A549 (cell line): ENCODE data around the gene KCNIP3. TPM values are rescaled to one million over a fixed set of nuclear protein-coding genes. Genes with fewer than 3 reads are reported as not detected.

Experiments used
- ATAC-seq, 2 experiments: fragments of 200-7000 bp in 1 of 2; fragments of >200 bp in 1 of 2; cut with Nextera tagmentation in 1 of 2; cut with Tn5 transposase in 1 of 2; 3 replicates each; pipeline versions ENCODE4 v1.8.0 to v1.9.1; 2018 to 2020; ENCODE audit warnings: mild to moderate bottlenecking in 1 of 2, moderate library complexity in 1 of 2
- CTCF ChIA-PET: fragments of 300-600 bp; sonication (Branson Sonifier 250); formaldehyde crosslinking; extraction: SDS; loops from one replicate; lab custom pipeline; 2021; ENCODE audit warnings: antibody characterized with exemption, inconsistent platforms; lab: Yijun Ruan, JAX
- POLR2A ChIA-PET: fragments of 350-600 bp; formaldehyde crosslinking; extraction: SDS; loops from one replicate; lab custom pipeline; 2021; ENCODE audit warnings: antibody characterized with exemption, inconsistent platforms; lab: Yijun Ruan, JAX
- DNase-seq, 2 experiments: peaks; one replicate each; pipeline versions ENCODE4 v3.0.0 to v3.0.0-alpha.2; 2011 to 2016; ENCODE audit warnings: low read depth in 1 of 2, low spot score in 1 of 2
- FAIRE-seq: peaks from 2 replicates; lab custom pipeline; 2011; peaks lifted over from hg19 to GRCh38; lab: Jason Lieb, UNC
- H3K27ac ChIP-seq, 2 experiments: fragments of >200 bp; sonication (Bioruptor Twin); formaldehyde crosslinking; 3 replicates each; pipeline ENCODE4 v1.5.1; 2016 to 2017
- H3K4me1 ChIP-seq: fragments of >200 bp; sonication (Bioruptor Twin); formaldehyde crosslinking; 3 replicates; pipeline ENCODE4 v1.6.1; 2016
- H3K4me2 ChIP-seq: fragments of >200 bp; sonication (Bioruptor Twin); formaldehyde crosslinking; 3 replicates; pipeline ENCODE4 v1.6.1; 2016
- H3K4me3 ChIP-seq: fragments of >200 bp; sonication (Bioruptor Twin); formaldehyde crosslinking; 3 replicates; pipeline ENCODE4 v1.5.1; 2016
- H3K9me3 ChIP-seq: fragments of >200 bp; sonication (Bioruptor Twin); formaldehyde crosslinking; 3 replicates; pipeline ENCODE4 v1.6.1; 2016
- ATOH8 ChIP-seq: fragments of 250-450 bp; sonication (Bioruptor Pico); IDR thresholded peaks from 2 replicates; pipeline ENCODE4 v1.5.0; 2020; ENCODE audit warnings: low read depth, mild to moderate bottlenecking, moderate library complexity
- E2F6 ChIP-seq: IDR thresholded peaks from 2 replicates; pipeline ENCODE4 v1.6.1; 2012; ENCODE audit warnings: low read depth, borderline replicate concordance
- EHF ChIP-seq: fragments of 250-450 bp; sonication (Bioruptor Pico); IDR thresholded peaks from 2 replicates; pipeline ENCODE4 v1.5.0; 2020; ENCODE audit warnings: mild to moderate bottlenecking
- EHMT2 ChIP-seq: fragments of 200-600 bp; sonication (generic); IDR thresholded peaks from 2 replicates; pipeline ENCODE4 v1.6.1; 2016; ENCODE audit warnings: antibody characterized with exemption, low read depth, mild to moderate bottlenecking, moderate library complexity
- ELK1 ChIP-seq: fragments of 150-350 bp; IDR thresholded peaks from 2 replicates; pipeline ENCODE4 v1.6.1; 2014; ENCODE audit warnings: low read depth, mild to moderate bottlenecking, low read length
- EP300 ChIP-seq, 2 experiments: fragments of >200 bp; sonication (Bioruptor Twin); formaldehyde crosslinking; IDR thresholded peaks; 2 replicates in 1 of 2; 3 replicates in 1 of 2; pipeline ENCODE4 v1.6.1; 2016 to 2017
- ESRRA ChIP-seq: fragments of 150-350 bp; IDR thresholded peaks from 2 replicates; pipeline ENCODE4 v1.6.1; 2014; ENCODE audit warnings: mild to moderate bottlenecking, low read length, borderline replicate concordance
- HDAC2 ChIP-seq: fragments of 200-600 bp; sonication (generic); IDR thresholded peaks from 2 replicates; pipeline ENCODE4 v1.6.1; 2016
- HES2 ChIP-seq: fragments of >200 bp; sonication (Bioruptor Twin); formaldehyde crosslinking; IDR thresholded peaks from 2 replicates; pipeline ENCODE4 v1.6.1; 2016
- HMGXB4 ChIP-seq: fragments of 250-450 bp; sonication (Bioruptor Pico); IDR thresholded peaks from 2 replicates; pipeline ENCODE4 v1.5.0; 2021; ENCODE audit warnings: mild to moderate bottlenecking, moderate library complexity, borderline replicate concordance
- HOXB13 ChIP-seq: fragments of 250-450 bp; sonication (Bioruptor Pico); IDR thresholded peaks from 2 replicates; pipeline ENCODE4 v1.5.0; 2020; ENCODE audit warnings: low read depth, mild to moderate bottlenecking, moderate library complexity
- HOXB5 ChIP-seq: fragments of 250-450 bp; sonication (Bioruptor Pico); IDR thresholded peaks from 2 replicates; pipeline ENCODE4 v1.5.0; 2020; ENCODE audit warnings: mild to moderate bottlenecking, moderate library complexity
- JUN ChIP-seq, 2 experiments: fragments of >200 bp; sonication (Bioruptor Twin); formaldehyde crosslinking; IDR thresholded peaks; 2 replicates in 1 of 2; 3 replicates in 1 of 2; pipeline ENCODE4 v1.6.1; 2016 to 2017
- JUNB ChIP-seq: fragments of >200 bp; sonication (Bioruptor Twin); formaldehyde crosslinking; IDR thresholded peaks from 2 replicates; pipeline ENCODE4 v1.6.1; 2016
- KDM5A ChIP-seq: fragments of 200-600 bp; sonication (generic); IDR thresholded peaks from 2 replicates; pipeline ENCODE4 v1.6.1; 2016; ENCODE audit warnings: antibody characterized with exemption, mild to moderate bottlenecking
- MAFK ChIP-seq: fragments of 450-650 bp; IDR thresholded peaks from 2 replicates; pipeline ENCODE4 v1.6.1; 2014; ENCODE audit not compliant: partially characterized antibody
- MAX ChIP-seq: IDR thresholded peaks from 2 replicates; pipeline ENCODE4 v1.6.1; 2012
- NPAS2 ChIP-seq: fragments of 250-450 bp; sonication (Bioruptor Pico); IDR thresholded peaks from 2 replicates; pipeline ENCODE4 v1.8.0; 2022; ENCODE audit warnings: mild to moderate bottlenecking, moderate library complexity, borderline replicate concordance
- NR3C1 ChIP-seq: fragments of >200 bp; sonication (Bioruptor Twin); formaldehyde crosslinking; IDR thresholded peaks from 3 replicates; pipeline ENCODE4 v1.6.1; 2017
- RCOR1 ChIP-seq: fragments of 150-350 bp; IDR thresholded peaks from 2 replicates; pipeline ENCODE4 v1.6.1; 2014; ENCODE audit warnings: antibody characterized with exemption, low read length, low read depth
- RFX5 ChIP-seq: fragments of 450-650 bp; IDR thresholded peaks from 2 replicates; pipeline ENCODE4 v1.7.1; 2014; ENCODE audit warnings: antibody characterized with exemption, mild to moderate bottlenecking, moderate library complexity
- TFCP2L1 ChIP-seq: fragments of 250-450 bp; sonication (Bioruptor Pico); IDR thresholded peaks from 2 replicates; pipeline ENCODE4 v1.5.0; 2021; ENCODE audit warnings: mild to moderate bottlenecking
- TP53 ChIP-seq: fragments of 250-450 bp; sonication (Bioruptor Pico); IDR thresholded peaks from 2 replicates; pipeline ENCODE4 v1.5.0; 2021; ENCODE audit warnings: mild to moderate bottlenecking, moderate library complexity
- USF2 ChIP-seq: fragments of 450-650 bp; IDR thresholded peaks from 2 replicates; pipeline ENCODE4 v1.6.1; 2014; ENCODE audit warnings: antibody characterized with exemption
- ZC3H11A ChIP-seq: fragments of 450-650 bp; IDR thresholded peaks from 2 replicates; pipeline ENCODE4 v1.6.1; 2014; ENCODE audit warnings: antibody characterized with exemption, mild to moderate bottlenecking
- ZSCAN20 ChIP-seq: fragments of 250-450 bp; sonication (Bioruptor Pico); IDR thresholded peaks from 2 replicates; pipeline ENCODE4 v1.8.0; 2022; ENCODE audit warnings: mild to moderate bottlenecking, moderate library complexity
- WGBS: methylation state at CpG from one replicate; pipeline ENCODE4 v1.1.6; 2017; ENCODE audit errors: missing lambda C conversion rate; 5-methylcytosine and 5-hydroxymethylcytosine counted together
- polyA plus RNA-seq, 4 experiments: library from polyadenylated mRNA; depleted of rRNA in 3 of 4; stranded (reverse); fragments of >200 nt; fragmentation: RNase III in 1 of 4; extraction: RNeasy Plus Mini Kit Qiagen cat#74134 plus additional on column Dnase treatment in 1 of 4; gene quantifications; 2 replicates in 3 of 4; 3 replicates in 1 of 4; pipeline ENCODE4 v1.2.3, GENCODE V29; 2011 to 2017

KCNIP3 gene
- polyA plus RNA-seq, 2 of the 4 experiments (the other 2 are of a cell fraction) = 0.13 to 0.84 TPM

GRCh38 chr2:95334916-95335641 lies 37.9 kb downstream of the KCNIP3 start:
- Histone ChIP-seq H3K9me3 (peaks cover 3% of the 10 kb centered on the region; the same call in 1 of the 3 replicates), H3K4me2 (no peak overlapping the region), H3K4me1 (no peaks in the 10 kb centered on the region), H3K4me3 (no peak overlapping the region), H3K27ac (no peak overlapping the region)
- FAIRE-seq (no peak), DNase-seq (no peak), ATAC-seq (no peak)
- ChIA-PET CTCF (interaction anchor here (0.8 to 4.2 kb wide), 3 partner anchors 10 to 220 kb away, joined by 3 to 27 read pairs (median 3); no protein-coding TSS in a partner anchor), POLR2A (no interaction called here)
- TF ChIP-seq E2F6 = no peak
- TF ChIP-seq RFX5 = no peak
- no peak for TF ChIP-seq TP53 (CRISPR knock-in tag)
- no peak for TF ChIP-seq MAFK
- TF ChIP-seq HOXB5 (CRISPR knock-in tag) = no peak
- TF ChIP-seq ESRRA = no peak
- TF ChIP-seq HMGXB4 (CRISPR knock-in tag) = no peak
- no peak for TF ChIP-seq EP300 (IDR thresholded peaks at IDR 0.05)
- TF ChIP-seq ZC3H11A = no peak
- TF ChIP-seq RCOR1 = no peak
- no peak for TF ChIP-seq JUNB
- no peak for TF ChIP-seq ZSCAN20 (CRISPR knock-in tag)
- no peak for TF ChIP-seq ATOH8 (CRISPR knock-in tag)
- no peak for TF ChIP-seq HDAC2
- 69% methylated on average over 1 of the region's 1 CpG for WGBS

- ATAC-seq (no peak), FAIRE-seq (no peak), DNase-seq (no peak)
- no peak overlapping the region for H3K4me3 ChIP-seq
- CTCF ChIA-PET = interaction anchor here (4.2 kb wide), 1 partner anchor 9 kb away, joined by 27 read pairs; no protein-coding TSS in a partner anchor
- H3K4me1 ChIP-seq = no peaks in the 10 kb centered on the region
- H3K4me2 ChIP-seq = no peak overlapping the region
- H3K9me3 ChIP-seq = peaks cover 3% of the 10 kb centered on the region; the same call in 1 of the 3 replicates
- no peak overlapping the region for H3K27ac ChIP-seq
- TF ChIP-seq EHMT2 (no peak), KDM5A (no peak), EHF (CRISPR knock-in tag) (no peak), ELK1 (no peak), ATOH8 (CRISPR knock-in tag) (no peak), USF2 (no peak), RCOR1 (no peak), HOXB5 (CRISPR knock-in tag) (no peak), JUN (IDR thresholded peaks at IDR 0.05) (no peak), TFCP2L1 (CRISPR knock-in tag) (no peak), NPAS2 (CRISPR knock-in tag) (no peak), HOXB13 (no peak), HES2 (no peak), NR3C1 (no peak), RFX5 (no peak), MAX (no peak)
- POLR2A ChIA-PET = no interaction called here
- 68% methylated on average over 2 of the region's 2 CpGs for WGBS
Observed at GRCh38 chr2:95336406-95336805, 39.3 kb downstream of the KCNIP3 start.
